Lower leg skin (tissue), 4 donors: ENCODE measurements around the gene CIAPIN1. TPM values are rescaled to one million over a fixed set of nuclear protein-coding genes. Genes with fewer than 3 reads are reported as not detected.

Experiments
- DNase-seq, 2 donors: peaks; one replicate each; pipeline ENCODE4 v3.0.0-alpha.2; 2019; ENCODE audit warnings: low spot score in 2 of 2
- H3K4me3 ChIP-seq: fragments of 200-600 bp; sonication (generic); 2 replicates; pipeline ENCODE4 v1.5.1; 2017; ENCODE audit warnings: mild to moderate bottlenecking, low read depth; ENCODE audit not compliant: poor library complexity, severe bottlenecking
- CTCF ChIP-seq, 3 donors: fragments of 450-650 bp; IDR thresholded peaks; one replicate each; pipeline ENCODE4 v1.5.1; 2016; ENCODE audit warnings: antibody characterized with exemption in 3 of 3, mild to moderate bottlenecking in 3 of 3, moderate library complexity in 2 of 3
- POLR2A ChIP-seq, 2 donors: fragments of 450-650 bp; IDR thresholded peaks; one replicate each; pipeline ENCODE4 v1.6.1; 2016 to 2017; ENCODE audit warnings: antibody characterized with exemption in 2 of 2, mild to moderate bottlenecking in 1 of 2, moderate library complexity in 1 of 2
- WGBS, 2 donors: methylation state at CpG; one replicate each; pipeline ENCODE4 v1.1.5; 2018; 5-methylcytosine and 5-hydroxymethylcytosine counted together
- intact Hi-C: fragments of 100-400 bp; cut with DNase I; formaldehyde crosslinking; loops from one replicate; pipeline ENCODE4 v1.15.0; 2023; ENCODE audit warnings: low total_unique reads
- total RNA-seq, 4 donors: library from RNA; depleted of rRNA; stranded (reverse); fragments of >200 nt; gene quantifications; one replicate each; pipeline ENCODE4 v1.1.0, GENCODE V29; 2016

CIAPIN1 gene
- 10 to 100 TPM; 20.9 to 40.8 (median 30.7) TPM for total RNA-seq

- peak within 1 kb of the TSS; percentile 94 for H3K4me3 ChIP-seq
- WGBS, 2 donors, result 0 to 1% methylated on average over 45 to 62 of the region's 68 CpGs
- TF ChIP-seq CTCF (IDR thresholded peaks at IDR 0.05), result no peak
- TF ChIP-seq POLR2A (IDR thresholded peaks at IDR 0.05), result peak in 1 of 2 donors; percentile 10
- intact Hi-C loops, result no loop called here
- DNase-seq, result peak; percentile 91 to 99
Measured at GRCh38 chr16:57447186-57447962, at the start of gene CIAPIN1, which contains the start of gene COQ9. CIAPIN1 (minus strand) TSS chr16:57447385; CDS start chr16:57440928, 6,457 bp downstream. COQ9 (plus strand) TSS chr16:57447479; CDS start chr16:57447506, 27 bp downstream.

GRCh38 chr16:57493767-57494166 lies 46.6 kb upstream of the CIAPIN1 start:
- no peak for TF ChIP-seq CTCF (IDR thresholded peaks at IDR 0.05)
- TF ChIP-seq POLR2A (IDR thresholded peaks at IDR 0.05), result no peak
- WGBS, 2 donors, result 95% methylated on average over 4 of the region's 4 CpGs
- intact Hi-C loops, result no loop called here
- no peak for DNase-seq
- no peak overlapping the region for H3K4me3 ChIP-seq

- no peak for DNase-seq
- intact Hi-C loops, result no loop called here
- no peak overlapping the region for H3K4me3 ChIP-seq
- no peak for TF ChIP-seq POLR2A (IDR thresholded peaks at IDR 0.05)
- WGBS, 2 donors, result 87 to 92% methylated on average over 5 of the region's 5 CpGs
Measured at GRCh38 chr16:57489229-57489628, 42.0 kb upstream of the CIAPIN1 start.

- WGBS, 2 donors, result 69 to 81% methylated on average over 8 of the region's 8 CpGs
- intact Hi-C loops, result no loop called here
Measured at GRCh38 chr16:57486858-57487834, 40.0 kb upstream of the CIAPIN1 start.

GRCh38 chr16:57485916-57486857 lies 39.0 kb upstream of the CIAPIN1 start, which contains the start of gene DOK4:
DOK4 (minus strand) TSS chr16:57486493; CDS start chr16:57479507, 6,986 bp downstream.
- peak within 1 kb of the TSS; percentile 67 for H3K4me3 ChIP-seq
- TF ChIP-seq CTCF (IDR thresholded peaks at IDR 0.05), result no peak
- TF ChIP-seq POLR2A (IDR thresholded peaks at IDR 0.05), result no peak
- intact Hi-C loops, result no loop called here
- WGBS, 2 donors, result 1 to 3% methylated on average over 31 to 62 of the region's 73 CpGs
- peak; percentile 68 to 96 for DNase-seq

More at GRCh38 chr16:57486858-57487834, 40.0 kb upstream of the CIAPIN1 start:
- H3K4me3 ChIP-seq, result no peak overlapping the region
- TF ChIP-seq POLR2A (IDR thresholded peaks at IDR 0.05) (no peak), CTCF (IDR thresholded peaks at IDR 0.05) (no peak)
- DNase-seq, result no peak
